Measurements from ENCODE around the gene MAPKAP1.
A peak's percentile ranks its signal among the peaks of the same experiment; 100 is the strongest.

Gene MAPKAP1

DNA sequence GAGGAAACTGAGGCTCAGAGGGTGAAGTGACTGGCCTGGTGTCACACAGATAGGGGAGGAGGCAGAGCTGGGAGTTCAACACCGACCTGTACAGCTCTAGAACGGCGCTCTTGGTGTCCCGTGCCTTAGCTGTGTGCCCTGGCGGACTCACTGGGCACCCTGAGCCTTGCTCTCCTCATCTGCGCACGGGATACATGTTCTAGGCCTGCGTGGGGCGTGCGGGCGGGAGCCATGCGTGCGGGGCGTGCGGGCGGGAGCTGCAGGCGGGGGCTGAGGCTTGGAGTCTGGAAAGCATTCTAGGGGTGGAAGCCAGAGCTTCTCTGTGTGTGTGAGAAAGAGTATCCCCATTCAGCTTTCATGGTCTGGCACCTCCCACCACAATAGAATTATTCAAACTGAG is 280.1 kb downstream of the MAPKAP1 start:
- no peak for DNase-seq

DNA sequence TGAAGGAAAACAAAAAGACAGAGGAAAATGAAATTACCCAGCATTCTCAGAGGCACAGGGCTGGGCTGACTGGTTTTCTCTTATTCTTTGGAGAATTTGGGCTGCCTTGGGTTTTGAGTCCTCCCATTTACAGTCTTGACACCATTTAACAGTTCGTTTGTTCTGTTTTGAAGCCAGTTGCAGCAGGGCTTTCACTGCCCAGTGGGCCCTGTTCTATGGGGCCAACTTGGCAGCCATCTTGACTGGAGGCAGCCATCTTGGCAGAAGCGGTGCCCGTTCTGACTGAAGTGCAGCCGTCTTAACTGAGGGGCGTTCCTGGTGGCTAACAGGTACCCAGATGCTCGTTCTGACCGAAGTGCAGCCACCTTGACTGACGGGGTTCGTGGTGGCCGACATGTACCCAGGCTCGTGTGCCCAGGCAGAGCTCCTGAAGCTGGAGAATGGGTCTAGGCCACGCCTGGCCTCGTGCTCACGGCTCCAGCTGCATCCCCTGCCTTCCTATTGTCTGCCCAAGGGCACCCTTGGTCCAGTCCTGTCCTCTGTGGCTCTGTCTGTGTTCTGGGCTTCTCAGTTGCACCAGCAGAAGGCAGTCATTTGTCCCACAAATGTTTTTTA is 281.0 kb downstream of the MAPKAP1 start:
- no peak for DNase-seq

DNA sequence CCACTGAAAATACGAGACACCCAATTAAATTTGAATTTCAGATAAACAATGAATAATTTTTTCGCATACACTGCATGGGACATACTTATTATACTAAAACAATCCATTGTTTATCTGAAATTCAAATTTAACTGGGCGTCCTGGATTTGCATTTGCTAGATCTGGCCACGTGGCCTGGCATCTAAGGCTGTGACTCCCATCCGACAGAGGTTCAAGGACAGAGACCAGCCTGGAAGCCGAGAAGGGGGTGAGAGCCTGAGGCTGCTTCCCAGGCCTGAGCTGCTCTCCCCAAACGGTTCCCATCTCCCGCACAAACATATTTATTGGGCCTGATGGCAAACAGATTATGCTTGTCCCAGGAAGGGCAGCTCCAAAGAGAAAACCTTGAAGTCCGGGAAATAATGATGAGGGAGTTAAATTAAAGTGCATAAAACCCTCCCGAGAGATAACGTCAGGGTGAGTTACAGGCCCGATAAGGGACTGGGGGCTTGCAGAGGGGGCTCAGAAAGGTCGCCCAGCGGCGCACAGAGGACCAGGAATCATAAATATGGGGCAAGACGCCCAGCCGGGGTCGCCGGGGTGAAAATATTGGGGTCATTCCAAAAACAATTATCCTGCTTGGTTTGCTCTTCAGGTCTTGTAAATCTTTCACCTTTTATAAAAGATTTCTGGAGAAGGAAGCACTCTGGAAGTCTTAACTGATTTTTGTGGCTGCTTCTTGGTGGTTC is 281.7 kb downstream of the MAPKAP1 start:
- no peak for DNase-seq

DNA sequence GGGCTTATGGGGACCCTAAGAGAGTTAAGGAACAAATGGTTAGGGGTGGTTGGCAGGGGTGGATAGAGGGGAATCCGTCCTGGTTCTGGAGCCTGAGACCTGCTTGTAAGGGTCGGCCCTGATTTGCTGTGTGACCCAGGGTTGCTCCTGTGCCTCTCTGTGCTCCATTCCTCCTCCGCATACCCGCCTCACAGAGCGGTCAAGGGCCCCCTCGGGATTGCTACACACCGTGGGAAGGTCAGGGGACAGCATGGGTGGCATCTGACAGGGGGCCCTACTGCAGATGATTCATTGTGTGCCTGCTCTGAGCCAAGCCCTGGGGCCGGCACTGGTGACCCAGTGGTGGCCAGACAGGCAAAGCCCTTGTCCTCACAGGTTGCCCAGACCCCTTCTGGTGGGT is 283.0 kb downstream of the MAPKAP1 start:
- no peak for DNase-seq

DNA sequence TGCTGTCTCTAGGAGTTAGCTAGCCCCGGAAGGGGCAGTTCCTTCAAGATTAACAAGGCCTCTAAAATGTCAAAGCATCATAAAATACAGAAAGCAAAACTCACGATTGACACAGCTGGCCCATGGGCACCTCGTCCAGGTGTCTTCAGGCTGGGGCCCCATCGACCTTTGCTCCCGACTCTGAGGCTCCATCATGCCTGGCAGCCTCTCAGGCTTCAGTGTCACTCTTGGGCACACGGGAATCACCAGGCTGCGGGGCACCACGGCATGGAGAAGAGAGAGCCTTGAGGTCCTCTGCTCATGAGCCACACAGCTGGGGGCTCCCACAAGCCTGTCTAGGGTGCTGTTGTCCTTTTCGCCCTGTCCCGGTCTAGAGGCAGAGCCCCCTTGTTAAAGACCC is 284.2 kb downstream of the MAPKAP1 start:
- DNase-seq = no peak

DNA sequence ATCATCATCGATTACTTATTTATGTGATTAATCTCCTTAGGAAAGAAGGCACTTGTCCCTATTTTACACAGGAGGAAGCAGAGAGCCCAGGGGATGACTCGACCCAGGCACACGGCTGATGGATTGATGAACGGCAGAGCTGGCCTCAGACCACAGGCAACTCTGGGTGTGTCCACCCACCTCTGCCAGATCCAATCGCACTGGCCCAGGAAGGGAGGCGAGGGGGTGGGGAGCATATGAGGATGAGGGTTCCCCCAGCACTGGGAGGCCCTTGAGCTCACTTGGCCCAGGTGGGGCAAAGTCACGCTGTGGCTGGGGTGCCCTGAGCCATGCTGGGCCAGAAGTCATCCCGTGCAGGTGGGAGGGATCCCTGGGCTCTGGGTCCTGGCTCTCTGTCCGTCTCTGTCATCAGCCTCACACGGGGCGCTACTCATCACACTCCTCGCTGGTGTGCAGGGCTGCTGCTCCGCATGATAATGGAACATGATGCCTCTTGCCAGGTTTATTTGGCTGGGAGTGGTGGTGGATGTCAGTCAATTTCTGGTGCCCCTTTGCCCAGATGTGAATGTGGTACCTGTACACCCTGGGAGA is 285.3 kb downstream of the MAPKAP1 start:
- no peak for DNase-seq

DNA sequence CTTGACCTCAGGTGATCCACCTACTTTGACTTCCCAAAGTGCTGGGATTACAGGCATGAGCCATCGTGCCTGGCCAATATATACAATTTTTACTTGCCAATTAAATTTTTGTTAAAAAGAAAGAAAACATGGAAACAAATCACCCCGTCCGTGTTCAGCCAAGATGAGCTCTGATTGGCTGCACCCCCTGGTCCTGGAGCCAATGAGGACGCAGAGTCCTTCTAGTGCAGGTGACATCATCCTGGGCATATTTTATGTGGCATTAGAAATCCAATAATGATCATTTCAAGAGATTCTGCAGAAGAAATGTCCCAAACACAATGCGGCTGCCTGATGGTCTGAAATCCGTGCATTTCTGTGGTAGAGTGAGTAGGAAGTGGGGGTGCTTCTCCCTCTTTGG is 285.8 kb downstream of the MAPKAP1 start:
- no peak for DNase-seq

DNA sequence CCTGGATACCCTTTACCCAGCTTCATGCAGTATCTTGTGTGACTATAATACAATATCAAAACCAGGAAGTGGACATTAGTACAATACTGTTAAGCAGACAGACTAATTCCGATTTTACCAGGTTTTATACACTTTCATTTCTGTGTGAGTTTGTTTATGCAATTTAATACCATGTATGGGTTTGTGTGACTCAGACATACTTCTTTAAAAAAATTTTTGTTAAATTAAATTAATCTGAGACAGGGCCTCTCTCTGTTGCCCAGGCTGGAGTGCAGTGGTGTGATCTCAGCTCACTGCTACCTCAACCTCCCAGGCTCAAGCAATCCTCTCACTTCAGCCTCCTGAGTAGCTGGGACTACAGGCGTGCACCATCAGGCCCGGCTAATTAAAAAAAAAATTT is 288.6 kb downstream of the MAPKAP1 start:
- DNase-seq = no peak

DNA sequence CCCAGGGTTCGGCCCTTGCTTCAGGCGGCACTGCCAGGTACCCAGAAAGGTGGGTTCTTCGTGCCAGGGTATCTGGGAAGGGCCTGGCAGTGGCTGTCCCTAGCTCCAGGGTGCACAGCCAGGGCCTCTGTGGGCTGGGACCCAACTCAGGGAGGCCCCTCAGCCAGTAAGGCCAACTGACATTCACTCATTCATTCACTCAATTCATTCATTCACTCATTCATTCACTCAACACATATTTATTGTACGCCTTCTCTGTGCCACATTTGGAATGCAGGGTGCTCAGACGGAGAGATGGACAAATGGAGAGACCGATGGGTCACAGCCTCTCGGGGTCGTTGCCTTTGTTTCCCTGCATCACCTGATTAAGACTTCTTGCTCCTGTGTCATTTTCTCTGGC is 290.5 kb downstream of the MAPKAP1 start:
- DNase-seq = no peak

DNA sequence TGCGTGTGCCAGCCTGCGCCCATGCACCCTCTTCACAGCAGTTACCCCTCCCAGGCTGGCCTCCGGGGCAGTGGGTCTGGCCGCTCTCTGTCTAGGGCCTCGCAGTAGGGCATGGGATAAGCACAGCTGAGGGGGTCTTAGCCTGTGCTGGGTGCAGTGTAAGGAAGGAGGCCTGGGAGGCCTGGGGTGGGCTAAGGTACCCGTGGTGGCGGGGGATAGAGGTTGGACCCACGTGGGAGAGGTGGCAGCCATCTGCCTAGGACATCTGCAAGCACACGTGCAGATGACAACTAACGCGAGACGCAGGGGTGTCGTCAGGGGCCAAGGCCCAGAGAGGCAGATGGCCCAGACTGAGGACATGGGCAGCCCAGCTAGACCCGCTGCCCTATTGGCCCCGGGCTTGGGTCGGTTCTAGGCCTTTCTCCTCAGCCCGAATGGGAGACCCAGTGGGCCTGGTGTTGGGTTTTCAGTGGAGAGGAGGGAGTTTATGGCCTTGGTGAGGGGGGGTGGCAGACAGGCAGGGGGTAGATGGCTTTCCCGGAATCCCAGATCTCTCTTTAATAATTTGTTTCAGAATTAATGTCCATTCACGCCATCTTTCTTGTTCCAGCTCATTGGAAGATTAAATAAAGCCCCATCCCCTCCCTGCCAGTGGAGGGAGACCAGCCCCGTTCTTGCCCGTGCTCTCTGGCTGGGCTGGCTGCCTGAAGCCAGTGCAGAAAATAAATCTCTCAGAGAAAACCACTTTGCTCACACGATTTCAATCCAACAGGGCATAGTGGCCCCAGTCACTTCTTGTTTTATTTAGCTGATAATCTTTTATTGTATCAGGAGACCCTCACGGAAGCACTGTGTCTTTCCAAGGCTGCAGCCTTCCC is 291.2 kb downstream of the MAPKAP1 start:
- no peak for DNase-seq

DNA sequence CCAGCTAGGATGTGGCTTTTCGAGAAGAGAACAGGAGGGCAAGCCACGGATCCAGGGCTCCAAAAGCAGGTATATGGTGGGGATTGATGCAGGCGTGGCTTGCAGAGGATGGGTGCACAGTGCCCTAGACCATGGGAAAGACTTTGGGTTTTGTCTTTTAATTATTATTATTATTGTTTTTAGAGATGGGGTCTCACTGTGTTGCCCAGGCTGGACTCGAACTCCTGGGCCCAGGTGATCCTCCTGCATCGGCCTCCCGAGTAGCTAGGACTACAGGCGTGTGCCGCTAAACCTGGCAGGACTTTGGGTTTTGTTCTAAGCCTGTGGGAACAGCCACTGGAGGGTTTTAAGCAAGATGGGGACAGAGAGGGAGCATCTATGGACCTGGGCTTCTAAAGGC is 293.4 kb downstream of the MAPKAP1 start:
- no peak for DNase-seq

DNA sequence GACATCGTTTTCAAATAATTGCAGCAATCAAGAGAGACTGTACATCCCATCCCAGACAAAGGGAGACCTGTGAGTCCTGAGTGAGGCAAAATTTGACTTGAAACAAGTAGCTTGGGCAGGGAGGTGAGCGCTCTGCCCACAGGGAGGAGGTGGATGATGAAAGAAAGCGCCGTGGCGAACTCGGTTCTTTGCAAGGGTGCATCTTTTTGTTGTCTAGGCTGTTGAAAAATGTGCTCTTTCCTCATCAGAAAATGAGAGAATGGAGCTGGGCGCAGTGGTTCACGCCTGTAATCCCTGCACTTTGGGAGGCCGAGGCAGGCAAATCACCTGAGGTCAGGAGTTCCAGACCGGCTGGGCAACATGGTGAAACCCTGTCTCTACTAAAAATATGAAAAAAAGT is 294.8 kb downstream of the MAPKAP1 start:
- DNase-seq = no peak

DNA sequence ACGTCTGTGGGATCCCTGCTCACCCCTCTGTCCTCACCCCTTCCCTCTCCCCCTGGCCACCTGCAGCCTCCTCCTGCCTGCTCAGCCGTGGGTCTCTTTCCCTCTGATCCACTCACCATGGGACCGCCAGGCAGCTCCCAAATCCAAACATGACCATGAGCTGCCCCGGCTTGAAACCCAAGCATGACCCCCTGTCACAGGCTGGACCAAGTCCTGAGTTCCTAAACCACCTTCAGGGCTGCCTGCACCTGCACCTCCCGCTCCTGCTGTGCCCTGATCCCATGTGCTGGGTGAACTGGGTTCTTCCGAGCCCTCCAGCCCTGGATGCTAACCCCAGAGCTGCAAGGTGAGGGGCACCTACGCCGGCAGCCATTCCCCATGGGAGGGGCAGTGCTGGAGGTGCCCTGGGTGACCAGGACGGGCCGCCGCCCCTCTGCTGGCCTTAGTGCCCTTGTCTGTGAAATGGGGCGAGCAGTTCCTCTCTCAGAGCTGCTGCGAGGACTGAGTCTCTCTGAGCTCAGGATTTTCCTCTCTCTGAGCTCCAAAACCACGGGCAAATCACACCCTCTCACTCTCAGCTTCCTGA is 295.7 kb downstream of the MAPKAP1 start:
- no peak for DNase-seq

DNA sequence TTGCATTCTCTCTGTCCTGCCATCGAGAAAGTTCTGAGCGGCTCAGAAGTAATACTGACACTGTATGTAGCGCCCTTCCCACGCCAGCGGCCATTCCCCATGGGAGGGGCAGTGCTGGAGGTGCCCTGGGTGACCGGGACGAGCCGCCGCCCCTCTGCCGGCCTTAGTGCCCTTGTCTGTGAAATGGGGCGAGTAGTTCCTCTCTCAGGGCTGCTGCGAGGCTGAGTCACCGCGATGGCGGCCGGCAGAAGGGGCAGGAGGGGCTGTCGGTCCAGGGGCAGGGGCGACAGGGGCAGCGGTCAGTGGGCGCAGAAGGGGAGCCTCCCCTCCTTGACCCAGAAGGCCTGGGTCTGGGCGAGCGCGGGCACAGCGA is 296.5 kb downstream of the MAPKAP1 start:
- no peak for DNase-seq

DNA sequence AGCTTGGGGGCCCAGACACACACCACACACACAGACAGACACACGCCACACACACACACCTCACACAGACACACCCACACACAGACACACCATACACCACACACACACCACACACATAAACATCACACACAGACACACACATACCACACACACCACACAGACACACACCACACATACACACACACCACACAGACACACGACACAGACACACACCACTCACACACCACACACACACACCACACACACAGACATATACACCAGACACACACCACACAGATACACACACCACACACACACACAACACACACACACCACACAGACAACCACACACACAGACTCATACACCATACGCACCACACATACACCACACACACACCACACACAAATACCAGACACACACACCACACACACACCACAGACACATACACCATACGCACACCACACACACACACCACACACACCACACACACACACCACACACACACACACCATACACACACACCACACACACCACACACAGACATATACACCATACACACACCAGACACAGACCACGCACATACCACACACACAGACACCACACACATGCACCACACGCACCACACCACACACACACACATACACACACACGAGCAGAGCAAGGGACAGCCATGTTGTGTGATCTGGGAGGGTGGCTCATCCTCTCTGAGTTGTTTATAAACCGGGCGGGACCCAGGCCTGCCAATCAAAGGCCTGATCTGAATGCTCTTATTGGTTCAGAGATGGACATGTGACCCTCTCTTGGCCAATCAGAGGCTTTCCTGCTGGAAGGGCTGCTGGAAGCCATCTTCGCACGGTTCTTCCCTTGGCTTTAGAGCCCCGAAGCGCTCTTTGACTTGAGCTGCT is 297.1 kb downstream of the MAPKAP1 start:
- no peak for DNase-seq

DNA sequence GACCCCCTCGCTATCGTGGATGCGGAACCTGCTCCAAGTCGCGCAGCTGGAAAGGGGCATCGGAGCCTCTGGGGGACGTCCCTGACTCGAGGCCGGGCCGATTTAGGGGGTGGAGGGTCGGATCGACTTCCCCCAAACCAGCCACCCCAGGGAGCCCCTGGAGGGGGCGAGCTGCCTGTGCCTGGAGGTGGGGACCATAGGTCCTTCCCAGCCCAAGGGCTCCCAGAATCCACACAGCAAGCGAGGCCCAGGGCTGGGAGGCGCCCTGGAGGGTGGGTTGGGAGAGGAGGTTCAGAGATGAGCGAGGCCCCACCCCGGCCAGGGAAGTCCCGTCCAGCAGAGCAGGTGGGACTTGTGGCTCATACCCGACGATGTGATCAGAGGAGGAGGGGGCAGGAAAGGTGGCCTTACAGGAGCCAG is 297.8 kb downstream of the MAPKAP1 start:
- no peak for DNase-seq

DNA sequence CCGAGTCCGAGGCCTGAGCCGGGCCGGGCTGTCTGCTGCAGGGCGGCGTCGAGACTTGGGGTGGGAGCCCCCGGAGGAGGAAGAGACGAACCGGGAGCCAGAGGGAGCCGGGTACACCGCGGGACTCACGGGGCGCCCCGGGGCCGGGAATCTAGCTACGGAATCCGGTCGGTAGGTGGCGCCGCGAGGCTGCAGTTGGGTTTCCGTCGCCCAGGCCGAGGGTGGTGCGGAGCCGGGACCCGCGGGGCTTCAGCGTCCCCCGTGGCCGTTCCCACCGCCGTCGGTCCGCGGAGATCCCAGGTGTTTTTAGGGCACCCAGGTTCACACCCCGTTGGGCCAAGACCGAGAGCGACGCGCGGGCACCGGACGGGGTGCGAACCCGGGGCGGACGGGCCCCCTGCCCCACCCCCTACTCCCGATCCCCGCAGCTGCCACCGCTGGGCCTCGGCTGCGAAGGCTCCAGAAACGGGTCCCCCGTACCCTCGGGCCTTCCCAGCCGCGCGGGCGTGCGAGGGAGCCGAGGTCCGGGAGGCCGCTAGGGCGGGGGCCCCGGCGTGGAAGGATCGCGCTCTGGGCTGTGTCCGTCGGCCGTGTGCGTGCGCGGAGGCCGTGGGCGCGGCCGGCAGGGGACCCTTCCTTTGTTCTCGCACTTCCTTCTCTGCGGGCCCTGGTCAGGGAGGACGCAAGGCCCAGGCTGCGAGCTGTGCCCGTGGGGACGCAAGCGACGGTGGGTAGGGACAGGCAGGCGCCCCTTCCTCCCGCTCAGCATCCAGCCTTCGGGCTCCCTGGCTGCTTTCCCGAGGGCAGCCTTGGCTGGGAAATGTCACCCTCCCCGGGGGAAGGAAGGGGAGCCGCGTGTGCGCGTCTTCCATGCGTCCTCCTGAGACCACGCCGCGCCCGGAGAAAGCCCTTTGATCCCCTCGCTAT is 298.8 kb downstream of the MAPKAP1 start:
- peak; percentile 6 for DNase-seq

DNA sequence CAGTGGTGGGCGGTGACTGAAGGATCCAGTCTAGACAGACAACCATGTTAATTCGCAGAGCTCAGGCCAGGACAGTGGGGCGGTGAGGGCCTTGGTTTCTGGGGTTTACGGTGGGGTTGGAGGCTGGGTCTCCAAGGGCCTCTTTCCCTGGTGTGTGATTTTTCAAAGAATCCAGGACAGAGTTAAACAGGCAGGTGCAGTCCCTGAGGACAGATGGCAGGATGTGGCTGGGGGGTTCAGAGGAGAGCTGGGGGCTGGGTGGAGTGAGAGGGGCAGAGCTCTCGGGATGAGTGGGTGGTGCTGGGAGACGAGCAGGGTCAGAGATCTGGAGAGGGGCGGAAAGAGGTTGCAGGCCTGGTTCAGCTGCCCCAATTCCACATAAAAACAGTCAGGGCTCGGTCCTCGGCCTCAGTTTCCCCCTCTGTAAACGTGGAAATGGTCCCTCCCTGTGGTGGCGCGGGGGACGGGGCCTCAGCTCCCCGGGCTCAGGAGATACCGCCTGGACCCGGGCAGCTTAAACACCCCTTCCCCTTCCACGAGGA is 299.5 kb downstream of the MAPKAP1 start:
- DNase-seq = no peak

DNA sequence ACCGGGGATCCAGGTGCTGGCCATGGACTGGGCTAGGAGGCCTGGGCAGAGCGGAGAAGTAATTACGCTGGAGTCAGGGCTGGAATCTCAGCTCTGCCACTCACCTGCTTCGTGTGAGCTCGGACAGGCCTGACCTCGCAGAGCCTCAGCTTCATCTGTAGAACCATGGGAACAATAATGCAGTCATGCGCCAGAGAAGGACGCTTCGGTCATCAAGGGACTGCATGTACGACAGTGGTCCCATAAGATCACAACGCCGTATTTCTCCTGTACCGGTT is 300.3 kb downstream of the MAPKAP1 start:
- DNase-seq = no peak

DNA sequence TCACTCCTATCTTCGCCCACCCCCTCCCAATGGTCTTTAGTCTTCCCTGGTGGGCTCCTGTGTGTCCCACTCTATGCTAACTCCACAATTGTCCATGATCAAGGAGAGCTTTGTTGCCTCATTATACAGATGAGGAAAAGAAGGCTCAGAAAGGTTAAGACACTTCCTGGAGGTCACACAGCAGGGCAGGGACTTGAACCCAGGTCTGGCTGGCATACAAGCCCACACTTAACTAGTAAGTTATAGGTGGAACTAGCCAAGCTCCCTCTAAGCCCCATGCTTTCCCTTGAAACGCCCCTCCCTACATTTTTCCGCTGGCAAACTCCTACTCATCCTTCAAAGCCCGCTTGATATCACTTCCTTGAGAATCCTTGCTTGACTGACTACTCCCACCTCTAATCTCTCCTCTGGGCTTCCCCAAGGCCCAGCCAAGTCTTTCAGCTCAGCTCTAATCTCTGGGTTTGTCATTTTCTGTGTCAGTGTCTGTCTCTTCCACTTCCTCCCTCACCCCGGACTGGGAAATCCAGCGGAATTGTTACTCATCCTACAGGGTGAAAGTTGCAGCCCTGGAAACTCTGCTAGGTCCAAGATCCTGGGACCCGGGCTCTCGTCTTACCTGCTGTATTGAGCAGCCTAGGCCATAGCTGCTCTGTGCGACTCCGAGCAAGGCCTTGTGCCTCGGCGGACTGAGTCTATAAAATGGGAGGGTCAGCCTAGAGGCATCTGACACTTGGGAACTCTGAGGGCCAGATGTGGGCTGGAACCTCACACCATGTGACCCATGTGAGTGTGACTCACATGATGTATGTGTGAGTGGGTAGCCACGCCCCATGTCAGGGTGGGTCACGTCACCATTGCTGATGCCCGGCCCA is 300.8 kb downstream of the MAPKAP1 start:
- DNase-seq = no peak

Data from NCI-H2029 treated with DMSO at 0.1 percent for 48 hours (cell line).